K562 (cell line): ENCODE results near the gene GOLGA8B. TPM values are rescaled to one million over a fixed set of nuclear protein-coding genes. Genes with fewer than 3 reads are reported as not detected.
"Not testable (repeated sequence)": the region's sequence is repeated elsewhere in the genome, so short reads cannot be mapped to it uniquely, and the experiment has no call there.

Experiments
- ATAC-seq: fragments of 200-7000 bp; cut with Tn5 transposase; 3 replicates; pipeline ENCODE4 v1.9.1; 2020; ENCODE audit warnings: moderate library complexity
- BruUV-seq: library from RNA; stranded (reverse); fragments of 400-500 nt; replicated peaks from 2 replicates; lab custom pipeline; 2021; lab: Mats Ljungman, UMichigan
- CTCF ChIA-PET: fragments of 300-600 bp; formaldehyde crosslinking; extraction: SDS; loops from one replicate; lab custom pipeline; 2021; ENCODE audit warnings: low intra/inter-chr PET ratio; lab: Yijun Ruan, JAX
- POLR2A ChIA-PET: fragments of 300-600, 350-650 bp; sonication (Branson Sonifier 250); formaldehyde crosslinking; extraction: SDS; loops from one replicate; lab custom pipeline; 2021; ENCODE audit warnings: antibody characterized with exemption, inconsistent platforms; lab: Yijun Ruan, JAX
- DNase-seq, 4 experiments: peaks; one replicate each; pipeline versions ENCODE4 v3.0.0 to v3.0.0-alpha.2; 2011 to 2018; ENCODE audit warnings: low spot score in 3 of 4, mixed read lengths in 3 of 4; ENCODE audit errors: extremely low read depth in 1 of 4
- FAIRE-seq: peaks from 2 replicates; lab custom pipeline; 2011; peaks lifted over from hg19 to GRCh38; lab: Jason Lieb, UNC
- H2AFZ ChIP-seq: 2 replicates; pipeline ENCODE4 v1.6.0; 2011; ENCODE audit warnings: low read depth, low read length, control low read depth, inconsistent platforms
- H3K27ac ChIP-seq: fragments of 200-600 bp; 3 replicates; pipeline ENCODE4 v1.8.0; 2011; ENCODE audit warnings: low read depth, mild to moderate bottlenecking, control low read depth, inconsistent platforms, low read length, moderate library complexity, mixed read lengths; ENCODE audit errors: extremely low read depth
- H3K27me3 ChIP-seq, 2 experiments: fragments of 300-600 bp in 1 of 2; 2 replicates in 1 of 2; 3 replicates in 1 of 2; pipeline versions ENCODE4 v1.6.0 to v1.8.0; 2011; ENCODE audit warnings: inconsistent platforms in 2 of 2, low read length in 2 of 2, mild to moderate bottlenecking in 1 of 2, mixed read lengths in 1 of 2, moderate library complexity in 1 of 2; ENCODE audit not compliant: control insufficient read depth in 2 of 2, insufficient read depth in 2 of 2
- H3K36me3 ChIP-seq: fragments of 300-600 bp; 3 replicates; pipeline ENCODE4 v1.8.0; 2011; ENCODE audit warnings: mild to moderate bottlenecking, low read length, inconsistent platforms; ENCODE audit not compliant: control insufficient read depth, insufficient read depth
- H3K4me1 ChIP-seq, 2 experiments: fragments of 200-600 bp in 1 of 2; replicated peaks in 1 of 2; 2 replicates in 1 of 2; 3 replicates in 1 of 2; pipeline versions ENCODE4 v1.5.1 to v1.8.0; 2011; ENCODE audit warnings: inconsistent platforms in 2 of 2, low read length in 2 of 2, mild to moderate bottlenecking in 1 of 2, mixed read lengths in 1 of 2, moderate library complexity in 1 of 2; ENCODE audit not compliant: control insufficient read depth in 2 of 2, insufficient read depth in 2 of 2
- H3K4me2 ChIP-seq: 2 replicates; pipeline ENCODE4 v1.6.1; 2011; ENCODE audit warnings: low read length, control low read depth, inconsistent platforms, mixed read lengths; ENCODE audit not compliant: insufficient read depth
- H3K4me3 ChIP-seq: fragments of 200-600 bp; sonication (generic), shearing (Covaris generic); 2 replicates; pipeline ENCODE4 v1.5.1; 2016; ENCODE audit warnings: control low read depth, inconsistent platforms
- H3K79me2 ChIP-seq: fragments of 200-600 bp; 3 replicates; pipeline ENCODE4 v1.8.0; 2011; ENCODE audit warnings: low read length, inconsistent platforms; ENCODE audit not compliant: control insufficient read depth, insufficient read depth
- H3K9ac ChIP-seq, 2 experiments: 2 replicates each; pipeline versions ENCODE4 v1.6.0 to v1.6.1; 2011; ENCODE audit warnings: low read depth in 2 of 2, low read length in 2 of 2, control low read depth in 1 of 2, inconsistent platforms in 1 of 2, mild to moderate bottlenecking in 1 of 2, mixed read lengths in 1 of 2; ENCODE audit not compliant: insufficient read depth in 1 of 2
- H3K9me1 ChIP-seq: one replicate; pipeline ENCODE4 v1.6.0; 2011; ENCODE audit warnings: inconsistent platforms, mild to moderate bottlenecking, low read length, moderate library complexity; ENCODE audit not compliant: control insufficient read depth, insufficient read depth
- H3K9me3 ChIP-seq: replicated peaks from 2 replicates; pipeline ENCODE4 v1.5.1; 2011; ENCODE audit warnings: low read depth, low read length, inconsistent platforms; ENCODE audit not compliant: control insufficient read depth, insufficient read depth
- H4K20me1 ChIP-seq: replicated peaks from 2 replicates; pipeline ENCODE4 v1.6.1; 2011; ENCODE audit warnings: low read length, inconsistent platforms, mixed read lengths; ENCODE audit not compliant: control insufficient read depth, insufficient read depth
- WGBS: fragments of 100-300 bp; shearing (Covaris generic); methylation state at CpG from one replicate; pipeline ENCODE4 v1.1.6; 2016; ENCODE audit warnings: low coverage, mixed read lengths; ENCODE audit not compliant: insufficient coverage; ENCODE audit errors: missing lambda C conversion rate; 5-methylcytosine and 5-hydroxymethylcytosine counted together
- in situ Hi-C: fragments of 300-500 bp; cut with MboI; formaldehyde crosslinking; loops from 4 replicates; pipeline ENCODE4 v1.15.0; 2018; ENCODE audit warnings: inconsistent platforms, mixed read lengths
- intact Hi-C: fragments of 100-400 bp; cut with micrococcal nuclease; formaldehyde crosslinking; loops from 2 replicates; pipeline ENCODE4 v1.14.2; 2022
- polyA plus RNA-seq, 8 experiments: library from polyadenylated mRNA; depleted of rRNA in 4 of 8; stranded (reverse) in 5 of 8; unstranded in 3 of 8; fragments of >200 nt; fragmentation: Nextera tagmentation in 2 of 8; fragmentation: Illumina TruSeq in 1 of 8; extraction: Ambion mirVana in 2 of 8; extraction: Trizol in 1 of 8; gene quantifications; 2 replicates each; pipeline versions ENCODE4 v1.2.1 to v1.2.3, GENCODE V29; 2011 to 2014; ENCODE audit warnings: inconsistent platforms in 1 of 8, missing spikeins in 1 of 8
- total RNA-seq, 7 experiments: library from RNA; depleted of rRNA in 6 of 7; stranded (reverse); fragments of >200 nt in 6 of 7; fragmentation: Illumina TruSeq in 2 of 7; extraction: Trizol in 2 of 7; gene quantifications; 2 replicates each; pipeline versions ENCODE4 v1.2.1 to v1.2.3, GENCODE V29; 2011 to 2021; ENCODE audit warnings: low replicate concordance in 1 of 7

Gene GOLGA8B
- total and polyA plus RNA-seq, 9 of the 15 experiments (the other 6 are each of a cell fraction or from before 2014, with no cell fraction given), result 7.9 to 236 (median 54.1) TPM

DNA sequence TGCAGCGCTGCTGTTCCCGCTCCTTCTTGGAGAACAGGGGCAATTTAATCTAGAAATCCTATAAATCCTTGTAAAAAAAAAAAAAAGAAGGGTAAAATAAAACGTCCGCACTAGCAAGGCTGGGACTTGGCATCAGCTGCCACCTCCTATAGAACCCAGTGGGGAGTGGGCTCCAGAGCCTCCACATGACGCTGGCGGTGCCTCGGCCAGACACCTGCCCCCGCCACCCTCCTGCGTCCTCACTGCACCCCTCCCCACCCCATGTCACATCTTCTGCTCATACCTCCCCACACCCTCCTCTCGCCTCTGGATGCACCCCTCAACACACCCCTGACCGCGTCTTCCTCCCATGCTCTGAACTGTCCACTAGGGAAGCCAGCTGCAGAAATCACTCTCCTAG, 8.4 kb downstream of the GOLGA8B start:
- CTCF ChIA-PET, in situ Hi-C loops, FAIRE-seq, H3K9me3 ChIP-seq, H3K9me1 ChIP-seq, H3K27ac ChIP-seq, H2AFZ ChIP-seq, DNase-seq, ATAC-seq, BruUV-seq, H4K20me1 ChIP-seq, H3K4me1 ChIP-seq, intact Hi-C loops, H3K9ac ChIP-seq, H3K4me2 ChIP-seq, H3K27me3 ChIP-seq, H3K36me3 ChIP-seq, POLR2A ChIA-PET, H3K4me3 ChIP-seq: not testable (repeated sequence)
- H3K79me2 ChIP-seq, result peaks cover 25% of the 10 kb centered on the region
- 82% methylated on average over 2 of the region's 12 CpGs for WGBS

DNA sequence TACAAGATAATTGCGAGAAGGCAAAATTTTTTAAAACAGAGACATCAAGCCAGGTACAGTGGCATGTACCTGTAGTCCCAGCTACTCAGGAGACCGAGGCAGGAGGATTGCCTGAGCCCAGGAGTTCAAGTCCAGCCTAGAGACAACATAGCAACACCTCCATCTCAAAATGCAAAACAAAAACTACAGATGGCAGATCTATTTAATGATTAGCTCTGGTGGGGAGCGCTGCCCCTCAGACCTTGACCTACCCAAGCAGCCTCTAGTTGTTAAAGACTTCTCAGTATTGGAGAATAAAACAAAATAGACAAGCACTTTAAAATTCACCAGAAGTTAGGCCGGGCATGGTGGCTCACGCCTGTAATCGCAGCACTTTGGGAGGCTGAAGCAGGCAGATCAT, 10.5 kb downstream of the GOLGA8B start:
- DNase-seq, CTCF ChIA-PET, BruUV-seq, H3K4me3 ChIP-seq, H3K27me3 ChIP-seq, H3K27ac ChIP-seq, H3K4me1 ChIP-seq, H3K9ac ChIP-seq, H3K4me2 ChIP-seq, intact Hi-C loops, FAIRE-seq, H3K36me3 ChIP-seq, H2AFZ ChIP-seq, H3K9me3 ChIP-seq, in situ Hi-C loops, H3K9me1 ChIP-seq, ATAC-seq, H4K20me1 ChIP-seq: not testable (repeated sequence)
- H3K79me2 ChIP-seq, result peaks cover 11% of the 10 kb centered on the region
- WGBS, result 88% methylated on average over 5 of the region's 6 CpGs
- POLR2A ChIA-PET, result interaction anchor here (0.6 kb wide), 1 partner anchor 10 kb away, joined by 3 read pairs; the partner anchor contains the start of gene GOLGA8B
